ENCODE measurements around the gene TAF1B. TPM values are rescaled to one million over a fixed set of nuclear protein-coding genes. Genes with fewer than 3 reads are reported as not detected.

TAF1B gene
- total RNA-seq, 1 donor: 29.8 TPM

- TF ChIP-seq, protein P1, sequence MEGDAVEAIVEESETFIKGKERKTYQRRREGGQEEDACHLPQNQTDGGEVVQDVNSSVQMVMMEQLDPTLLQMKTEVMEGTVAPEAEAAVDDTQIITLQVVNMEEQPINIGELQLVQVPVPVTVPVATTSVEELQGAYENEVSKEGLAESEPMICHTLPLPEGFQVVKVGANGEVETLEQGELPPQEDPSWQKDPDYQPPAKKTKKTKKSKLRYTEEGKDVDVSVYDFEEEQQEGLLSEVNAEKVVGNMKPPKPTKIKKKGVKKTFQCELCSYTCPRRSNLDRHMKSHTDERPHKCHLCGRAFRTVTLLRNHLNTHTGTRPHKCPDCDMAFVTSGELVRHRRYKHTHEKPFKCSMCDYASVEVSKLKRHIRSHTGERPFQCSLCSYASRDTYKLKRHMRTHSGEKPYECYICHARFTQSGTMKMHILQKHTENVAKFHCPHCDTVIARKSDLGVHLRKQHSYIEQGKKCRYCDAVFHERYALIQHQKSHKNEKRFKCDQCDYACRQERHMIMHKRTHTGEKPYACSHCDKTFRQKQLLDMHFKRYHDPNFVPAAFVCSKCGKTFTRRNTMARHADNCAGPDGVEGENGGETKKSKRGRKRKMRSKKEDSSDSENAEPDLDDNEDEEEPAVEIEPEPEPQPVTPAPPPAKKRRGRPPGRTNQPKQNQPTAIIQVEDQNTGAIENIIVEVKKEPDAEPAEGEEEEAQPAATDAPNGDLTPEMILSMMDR (IDR thresholded peaks at IDR 0.05; ENCODE audit: insufficient read depth, low read depth, low read length): no peak
- no peak for DNase-seq (ENCODE audit: low read depth)
- peak overlapping the region; percentile 59 for H3K4me3 ChIP-seq (ENCODE audit: low read depth, low read length)
Observed at GRCh38 chr2:9950521-9951271, 107.4 kb downstream of the TAF1B start.

DNA sequence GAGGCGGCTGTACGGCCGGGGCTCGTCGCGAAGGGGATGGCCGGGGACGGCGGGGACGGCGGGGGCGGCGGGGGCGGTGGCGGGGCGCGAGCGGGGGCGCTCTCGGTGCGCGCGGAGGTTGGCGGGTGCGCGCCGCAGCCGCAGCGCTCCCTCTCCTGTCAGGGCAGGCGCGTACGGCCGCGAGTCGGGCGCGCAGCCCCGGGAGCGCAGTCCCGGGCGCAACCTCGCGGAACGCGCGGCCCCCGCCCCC is 107.9 kb downstream of the TAF1B start:
- peak overlapping the region; percentile 59 for H3K4me3 ChIP-seq (ENCODE audit: low read depth, low read length)
- TF ChIP-seq, protein P1 (IDR thresholded peaks at IDR 0.05; ENCODE audit: insufficient read depth, low read depth, low read length): no peak
- no peak for DNase-seq (ENCODE audit: low read depth)

- peak within 1 kb of the TSS; percentile 61 for H3K4me3 ChIP-seq (ENCODE audit: low read depth, low read length)
- TF ChIP-seq, protein P1 (IDR thresholded peaks at IDR 0.05; ENCODE audit: insufficient read depth, low read depth, low read length): no peak
- DNase-seq (ENCODE audit: low read depth): peak; percentile 90
Observed at GRCh38 chr2:9951522-9952285, 108.4 kb downstream of the TAF1B start, which contains the start of gene GRHL1. TSS of gene GRHL1 (plus strand) at chr2:9951693. CDS start at chr2:9951834, 141 bp downstream.

DNA sequence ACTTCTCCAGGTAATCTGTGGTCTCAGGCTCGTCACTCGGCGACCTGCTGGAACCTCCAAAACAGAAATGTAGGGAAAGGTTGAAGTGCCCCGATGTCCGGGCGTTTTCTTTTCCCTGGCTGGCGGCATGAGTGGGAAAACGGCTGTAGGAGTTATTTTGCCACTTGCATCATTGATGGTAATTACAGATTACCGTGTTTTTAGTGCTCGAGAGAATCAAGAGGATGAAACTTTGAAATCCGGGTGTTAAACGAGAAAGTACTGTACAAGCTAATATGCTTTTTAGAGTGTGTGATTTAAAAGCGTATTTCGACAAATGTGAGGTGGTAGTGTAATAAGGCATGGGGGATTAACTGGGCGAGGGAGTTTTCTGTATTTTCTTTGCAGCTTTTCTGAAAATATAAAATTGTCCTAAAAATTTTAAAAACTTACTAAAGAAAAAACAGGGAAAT is 109.0 kb downstream of the TAF1B start:
- peak overlapping the region; percentile 61 for H3K4me3 ChIP-seq (ENCODE audit: low read depth, low read length)
- TF ChIP-seq, protein P1 (IDR thresholded peaks at IDR 0.05; ENCODE audit: insufficient read depth, low read depth, low read length): no peak
- DNase-seq (ENCODE audit: low read depth): no peak

- TF ChIP-seq, protein P1 (IDR thresholded peaks at IDR 0.05; ENCODE audit: insufficient read depth, low read depth, low read length): no peak
- H3K4me3 ChIP-seq (ENCODE audit: low read depth, low read length): no peak overlapping the region
- no peak for DNase-seq (ENCODE audit: low read depth)
Observed at GRCh38 chr2:9952856-9953503, 109.7 kb downstream of the TAF1B start.

GRCh38 chr2:9954136-9954535 is 110.9 kb downstream of the TAF1B start:
- TF ChIP-seq, protein P1 (IDR thresholded peaks at IDR 0.05; ENCODE audit: insufficient read depth, low read depth, low read length): no peak
- peak; percentile 19 for DNase-seq (ENCODE audit: low read depth)

More at GRCh38 chr2:9954136-9954535, 110.9 kb downstream of the TAF1B start:
- no peak overlapping the region for H3K4me3 ChIP-seq (ENCODE audit: low read depth, low read length)
